GM10266 (cell line): Measurements from ENCODE around the gene RTP4.

ENCODE experiments used
- DNase-seq: peaks from one replicate; pipeline ENCODE4 v3.0.0; 2012; ENCODE audit errors: extremely low spot score
- CTCF ChIP-seq: IDR thresholded peaks from 2 replicates; pipeline ENCODE4 v1.5.1; 2012; ENCODE audit warnings: mild to moderate bottlenecking, low read depth; ENCODE audit not compliant: control insufficient read depth, insufficient read depth; ENCODE audit errors: missing control alignments

Gene RTP4

GRCh38 chr3:187327845-187328244 is 40.3 kb upstream of the RTP4 start:
- TF ChIP-seq CTCF = no peak
- no peak for DNase-seq

GRCh38 chr3:187328691-187329090 is 39.5 kb upstream of the RTP4 start:
- DNase-seq = no peak
- TF ChIP-seq CTCF = no peak

- no peak for TF ChIP-seq CTCF
- DNase-seq = no peak
Measured at GRCh38 chr3:187334904-187335303, 33.3 kb upstream of the RTP4 start.

GRCh38 chr3:187336322-187336721 is 31.9 kb upstream of the RTP4 start:
- TF ChIP-seq CTCF = no peak
- no peak for DNase-seq

GRCh38 chr3:187340578-187340977 is 27.6 kb upstream of the RTP4 start:
- no peak for TF ChIP-seq CTCF
- DNase-seq = no peak

- no peak for DNase-seq
- TF ChIP-seq CTCF = no peak
Measured at GRCh38 chr3:187342255-187342654, 25.9 kb upstream of the RTP4 start.

GRCh38 chr3:187343670-187344069 is 24.5 kb upstream of the RTP4 start:
- no peak for TF ChIP-seq CTCF
- DNase-seq = no peak
